OCI-LY1 (cell line): ENCODE data around the gene ARHGEF10L.

Experiments used
- CTCF ChIP-seq: fragments of 200-600 bp; sonication (generic), shearing (Covaris generic); IDR thresholded peaks from 2 replicates; pipeline ENCODE4 v1.5.1; 2017; ENCODE audit warnings: mild to moderate bottlenecking, antibody characterized with exemption, low read length, moderate library complexity, mixed read lengths
- EZH2 ChIP-seq: fragments of 200-600 bp; sonication (generic), shearing (Covaris generic); IDR thresholded peaks from 2 replicates; pipeline ENCODE4 v1.8.0; 2017; ENCODE audit warnings: borderline replicate concordance, mixed run types, mild to moderate bottlenecking, antibody characterized with exemption, low read length, moderate library complexity, mixed read lengths

GRCh38 chr1:17662296-17662695 is 122.8 kb downstream of the ARHGEF10L start:
- TF ChIP-seq CTCF (no peak), EZH2 (no peak)
